ENCODE measurements around the gene GTPBP3. TPM values are rescaled to one million over a fixed set of nuclear protein-coding genes. Genes with fewer than 3 reads are reported as not detected.

GTPBP3 gene
- total RNA-seq, 6 experiments from 2014 or later: 9.2 to 14.7 (median 13.0) TPM

DNA sequence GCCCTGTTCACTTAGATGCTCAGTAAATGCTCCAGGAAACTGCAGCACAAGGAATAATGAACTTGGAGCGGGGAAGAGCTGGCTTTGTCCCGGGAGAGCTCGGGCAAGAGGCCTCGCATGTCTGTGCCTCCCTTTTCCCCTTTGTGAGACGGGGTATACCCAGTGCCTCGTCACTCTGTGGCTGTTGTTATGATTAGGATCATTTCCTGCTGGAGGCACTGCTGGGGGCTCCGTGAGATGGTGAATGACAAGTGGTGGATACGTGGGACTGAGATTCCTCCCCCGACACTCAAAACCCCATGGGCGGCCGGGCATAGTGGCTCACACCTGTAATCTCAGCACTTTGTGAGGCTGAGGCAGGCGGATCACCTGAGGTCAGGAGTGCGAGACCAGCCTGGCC, 40.9 kb downstream of the GTPBP3 start:
- Mint-ChIP-seq H3K27ac (no peak overlapping the region), H3K4me1 (ENCODE audit: low read depth) (peaks cover 4% of the 10 kb centered on the region; the same call in 1 of the 2 replicates), H3K36me3 (ENCODE audit: low read depth) (peaks cover 7% of the 10 kb centered on the region; the same call in 1 of the 2 replicates), H3K9me3 (no peaks in the 10 kb centered on the region), H3K27me3 (ENCODE audit: insufficient read depth) (peaks cover 16% of the 10 kb centered on the region), H3K4me3 (no peak overlapping the region)
- TF ChIP-seq, protein P1, sequence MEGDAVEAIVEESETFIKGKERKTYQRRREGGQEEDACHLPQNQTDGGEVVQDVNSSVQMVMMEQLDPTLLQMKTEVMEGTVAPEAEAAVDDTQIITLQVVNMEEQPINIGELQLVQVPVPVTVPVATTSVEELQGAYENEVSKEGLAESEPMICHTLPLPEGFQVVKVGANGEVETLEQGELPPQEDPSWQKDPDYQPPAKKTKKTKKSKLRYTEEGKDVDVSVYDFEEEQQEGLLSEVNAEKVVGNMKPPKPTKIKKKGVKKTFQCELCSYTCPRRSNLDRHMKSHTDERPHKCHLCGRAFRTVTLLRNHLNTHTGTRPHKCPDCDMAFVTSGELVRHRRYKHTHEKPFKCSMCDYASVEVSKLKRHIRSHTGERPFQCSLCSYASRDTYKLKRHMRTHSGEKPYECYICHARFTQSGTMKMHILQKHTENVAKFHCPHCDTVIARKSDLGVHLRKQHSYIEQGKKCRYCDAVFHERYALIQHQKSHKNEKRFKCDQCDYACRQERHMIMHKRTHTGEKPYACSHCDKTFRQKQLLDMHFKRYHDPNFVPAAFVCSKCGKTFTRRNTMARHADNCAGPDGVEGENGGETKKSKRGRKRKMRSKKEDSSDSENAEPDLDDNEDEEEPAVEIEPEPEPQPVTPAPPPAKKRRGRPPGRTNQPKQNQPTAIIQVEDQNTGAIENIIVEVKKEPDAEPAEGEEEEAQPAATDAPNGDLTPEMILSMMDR (IDR thresholded peaks at IDR 0.05): no peak
- DNase-seq: no peak

DNA sequence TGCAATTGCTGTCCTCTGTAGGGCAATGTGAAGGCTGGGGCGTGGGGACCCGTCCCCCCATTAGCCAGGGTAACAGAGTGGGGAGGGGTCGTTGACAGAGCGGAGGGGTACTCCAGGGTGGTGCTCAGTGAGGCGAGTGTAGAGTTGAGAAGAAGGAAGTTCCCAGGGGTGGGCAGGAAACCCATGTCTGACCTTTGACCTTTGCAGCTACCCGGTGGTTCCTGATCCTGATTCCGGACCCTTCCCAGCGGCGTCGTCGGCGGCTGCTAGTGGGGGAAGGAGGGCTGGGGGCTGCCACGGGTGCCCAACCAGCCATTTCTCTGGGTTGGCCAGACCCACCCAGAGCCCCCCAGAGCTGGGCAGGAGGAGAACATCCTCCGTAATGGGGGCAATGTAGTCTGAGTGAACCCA, 41.9 kb downstream of the GTPBP3 start:
- Mint-ChIP-seq H3K9me3 (no peaks in the 10 kb centered on the region), H3K4me1 (ENCODE audit: low read depth) (peaks cover 4% of the 10 kb centered on the region; the same call in 1 of the 2 replicates), H3K27me3 (ENCODE audit: insufficient read depth) (peaks cover 16% of the 10 kb centered on the region), H3K36me3 (ENCODE audit: low read depth) (peaks cover 7% of the 10 kb centered on the region; the same call in 1 of the 2 replicates), H3K4me3 (no peak overlapping the region), H3K27ac (no peak overlapping the region)
- TF ChIP-seq, protein P1 (IDR thresholded peaks at IDR 0.05): no peak
- DNase-seq: no peak

DNA sequence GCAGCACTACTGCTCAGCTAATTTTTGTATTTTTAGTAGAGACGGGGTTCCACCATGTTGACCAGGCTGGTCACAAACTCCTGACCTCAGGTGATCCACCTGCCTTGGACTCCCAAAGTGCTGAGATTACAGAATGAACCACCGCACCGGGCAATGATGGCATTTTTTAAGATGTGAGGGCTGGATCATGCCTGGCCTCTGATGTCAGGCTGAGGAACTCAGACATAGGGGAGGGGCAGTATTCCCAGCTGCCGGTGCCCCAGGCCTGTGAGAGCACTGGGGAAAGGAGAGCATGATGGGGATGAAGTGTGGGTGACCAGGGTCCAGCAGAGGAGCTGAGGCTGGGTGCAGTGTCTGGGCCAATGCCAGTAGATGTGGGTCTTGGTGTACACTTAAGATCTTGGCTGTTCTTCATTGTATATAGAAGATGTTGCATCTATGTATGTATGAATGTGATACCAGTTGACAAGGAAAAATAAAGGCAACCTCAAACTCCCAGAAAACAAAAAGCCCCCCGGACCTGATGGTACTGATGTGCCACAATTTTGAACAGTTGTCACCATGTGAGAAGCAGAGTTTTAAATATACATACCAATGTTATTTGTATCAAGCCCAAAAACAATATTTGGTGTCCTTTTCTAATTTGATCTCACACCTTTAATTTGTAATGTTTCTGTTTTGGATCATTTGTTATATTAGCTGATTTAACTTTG, 43.2 kb downstream of the GTPBP3 start:
- no peak overlapping the region for H3K4me3 Mint-ChIP-seq
- no peak for DNase-seq
- peaks cover 7% of the 10 kb centered on the region; the same call in 1 of the 2 replicates for H3K36me3 Mint-ChIP-seq (ENCODE audit: low read depth)
- peaks cover 4% of the 10 kb centered on the region; the same call in 1 of the 2 replicates for H3K4me1 Mint-ChIP-seq (ENCODE audit: low read depth)
- H3K27ac Mint-ChIP-seq: no peak overlapping the region
- peaks cover 16% of the 10 kb centered on the region for H3K27me3 Mint-ChIP-seq (ENCODE audit: insufficient read depth)
- H3K9me3 Mint-ChIP-seq: no peaks in the 10 kb centered on the region
- TF ChIP-seq, protein P1 (IDR thresholded peaks at IDR 0.05): no peak

DNA sequence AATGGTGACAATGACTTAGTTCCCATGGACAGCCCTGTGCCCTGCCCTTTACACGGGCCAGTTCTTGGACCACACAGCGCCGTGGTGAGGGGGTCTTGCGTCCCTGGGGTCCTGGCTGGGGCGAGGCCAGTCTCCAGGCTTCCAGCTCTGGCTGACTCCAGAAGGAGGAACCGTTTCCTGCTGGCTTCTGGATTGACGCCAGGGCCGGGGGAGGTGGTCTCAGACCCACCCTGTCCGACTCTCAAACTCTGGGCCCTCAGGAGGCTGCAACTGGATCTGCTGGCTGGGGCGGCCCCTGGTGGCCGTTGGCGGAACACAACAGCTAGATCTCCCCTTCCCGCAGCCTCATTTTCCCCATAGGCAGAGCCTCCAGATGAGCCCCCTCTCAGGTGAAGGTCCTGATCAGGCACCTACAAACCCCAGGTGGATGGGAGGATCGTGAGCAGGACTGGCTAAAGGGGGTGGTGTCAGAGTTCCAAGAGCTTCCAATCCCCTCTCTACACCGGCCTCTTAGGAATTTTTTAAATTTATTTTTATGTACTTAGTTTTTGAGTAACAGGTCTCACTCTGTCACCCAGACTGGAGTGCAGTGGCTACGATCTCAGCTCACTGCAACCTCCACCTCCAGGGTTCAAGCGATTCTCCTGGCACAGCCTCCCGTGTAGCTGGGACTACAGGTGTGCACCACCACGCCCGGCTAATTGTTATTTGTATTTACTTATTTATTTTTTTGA, 48.7 kb downstream of the GTPBP3 start:
- Mint-ChIP-seq H3K27me3 (ENCODE audit: insufficient read depth) (peaks cover 8% of the 10 kb centered on the region), H3K36me3 (ENCODE audit: low read depth) (no peaks in the 10 kb centered on the region), H3K4me1 (ENCODE audit: low read depth) (peaks cover 4% of the 10 kb centered on the region; the same call in 1 of the 2 replicates), H3K9me3 (peaks cover 14% of the 10 kb centered on the region), H3K4me3 (no peak overlapping the region), H3K27ac (no peak overlapping the region)
- DNase-seq: no peak
- TF ChIP-seq, protein P1 (IDR thresholded peaks at IDR 0.05): peak; percentile 95

DNA sequence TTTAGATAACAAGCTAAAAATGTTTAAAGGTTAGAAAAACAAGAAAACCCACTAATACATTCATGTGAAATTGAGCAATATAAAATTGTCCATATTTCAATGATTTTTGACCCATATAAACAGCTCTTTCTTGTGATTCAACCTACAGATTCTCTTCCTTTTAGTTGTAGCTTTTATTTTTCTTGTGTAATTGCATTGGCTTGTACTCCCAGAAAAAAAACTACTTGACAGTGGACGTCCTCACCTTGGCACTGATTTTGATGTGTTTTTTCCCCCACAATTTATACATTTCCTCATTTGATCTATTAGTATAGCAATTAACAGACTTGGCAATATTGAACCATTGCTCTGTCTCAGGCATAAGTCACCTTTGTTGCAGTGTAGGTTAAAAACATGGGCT, 51.9 kb downstream of the GTPBP3 start:
- Mint-ChIP-seq H3K4me3 (no peak overlapping the region), H3K4me1 (ENCODE audit: low read depth) (peaks cover 7% of the 10 kb centered on the region), H3K9me3 (peaks cover 14% of the 10 kb centered on the region), H3K27ac (no peak overlapping the region), H3K27me3 (ENCODE audit: insufficient read depth) (peaks cover 10% of the 10 kb centered on the region), H3K36me3 (ENCODE audit: low read depth) (no peaks in the 10 kb centered on the region)
- TF ChIP-seq, protein P1 (IDR thresholded peaks at IDR 0.05): no peak
- no peak for DNase-seq

All from HFFc6 (cell line).